ENCODE data around the gene PSME3.

The PSME3 gene

GRCh38 chr17:42893359-42893758 is 60.2 kb downstream of the PSME3 start:
- in situ Hi-C loops (cut with HindIII; ENCODE audit: low pct_unique_long_range_greater_than_20kb, low sequenced_read_pairs): no loop called here
- DNase-seq (ENCODE audit: low read depth in 1 of 2, low spot score in 1 of 2): no peak
- TF ChIP-seq JUND (IDR thresholded peaks at IDR 0.05; ENCODE audit: low read depth): no peak

All from T47D (cell line).